A549 (cell line): ENCODE data around the gene WSCD2.

Experiments
- CEBPB ChIP-seq, 2 experiments: fragments of >200 bp in 1 of 2; sonication (Bioruptor Twin) in 1 of 2; formaldehyde crosslinking in 1 of 2; IDR thresholded peaks; 2 replicates each; pipeline ENCODE4 v1.6.1; 2012 to 2016
- CHD2 ChIP-seq: fragments of 150-350 bp; IDR thresholded peaks from 2 replicates; pipeline ENCODE4 v1.6.1; 2014; ENCODE audit warnings: low read length; ENCODE audit not compliant: partially characterized antibody
- HDAC2 ChIP-seq: fragments of 200-600 bp; sonication (generic); IDR thresholded peaks from 2 replicates; pipeline ENCODE4 v1.6.1; 2016
- POLR2A ChIP-seq: IDR thresholded peaks from 2 replicates; pipeline ENCODE4 v1.6.1; 2012; ENCODE audit warnings: mild to moderate bottlenecking, low read length
- RAD21 ChIP-seq, 2 experiments: fragments of >200 bp in 1 of 2; sonication (Bioruptor Twin) in 1 of 2; formaldehyde crosslinking in 1 of 2; IDR thresholded peaks in 1 of 2; conservative IDR thresholded peaks in 1 of 2; 2 replicates in 1 of 2; 3 replicates in 1 of 2; pipeline ENCODE4 v1.6.1; 2012 to 2018; ENCODE audit warnings: inconsistent platforms in 1 of 2
- RFX5 ChIP-seq: fragments of 450-650 bp; IDR thresholded peaks from 2 replicates; pipeline ENCODE4 v1.7.1; 2014; ENCODE audit warnings: antibody characterized with exemption, mild to moderate bottlenecking, moderate library complexity
- SMC3 ChIP-seq: fragments of >200 bp; sonication (Bioruptor Twin); formaldehyde crosslinking; IDR thresholded peaks from 3 replicates; pipeline ENCODE4 v1.6.1; 2018; ENCODE audit warnings: inconsistent platforms
- TF ChIP-seq, protein P1 (sequence below): fragments of 200-600 bp; sonication (generic); IDR thresholded peaks from 2 replicates; pipeline ENCODE4 v1.6.1; 2016; ENCODE audit warnings: antibody characterized with exemption, mild to moderate bottlenecking, moderate library complexity
- TF ChIP-seq, protein P2 (sequence below): fragments of 250-450 bp; sonication (Bioruptor Pico); IDR thresholded peaks from 2 replicates; pipeline ENCODE4 v1.5.0; 2021; ENCODE audit warnings: mild to moderate bottlenecking, moderate library complexity, borderline replicate concordance
- TF ChIP-seq, protein P3 (sequence below): fragments of >200 bp; sonication (Bioruptor Twin); formaldehyde crosslinking; IDR thresholded peaks from 3 replicates; pipeline ENCODE4 v1.5.1; 2016

DNA sequence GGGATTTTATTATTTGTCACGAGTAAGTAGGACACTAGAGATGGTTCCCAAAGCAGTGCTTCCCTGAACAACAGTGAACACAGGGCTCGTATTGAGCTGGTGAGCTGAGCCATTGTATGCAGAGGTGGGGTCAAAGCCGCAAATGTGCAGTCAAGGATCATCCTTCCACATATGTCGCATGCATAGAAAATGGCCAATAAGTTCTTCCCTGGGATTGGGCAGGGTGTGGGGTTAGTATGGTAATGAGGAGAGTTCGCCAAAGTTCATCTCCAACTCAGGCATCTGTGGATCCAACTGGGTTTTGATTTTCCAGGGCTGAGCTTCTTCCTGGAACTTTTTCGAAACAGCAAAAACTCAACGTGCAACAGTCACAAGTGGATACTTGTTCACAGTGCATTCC lies 123.4 kb downstream of the WSCD2 start:
- TF ChIP-seq POLR2A (no peak), SMC3 (no peak), CEBPB (IDR thresholded peaks at IDR 0.05) (no peak), CHD2 (no peak), RFX5 (no peak), HDAC2 (no peak), RAD21 (conservative IDR thresholded peaks at IDR 0.05 in 1 of 2, IDR thresholded peaks at IDR 0.05 in 1 of 2) (no peak)
- TF ChIP-seq, protein P1, sequence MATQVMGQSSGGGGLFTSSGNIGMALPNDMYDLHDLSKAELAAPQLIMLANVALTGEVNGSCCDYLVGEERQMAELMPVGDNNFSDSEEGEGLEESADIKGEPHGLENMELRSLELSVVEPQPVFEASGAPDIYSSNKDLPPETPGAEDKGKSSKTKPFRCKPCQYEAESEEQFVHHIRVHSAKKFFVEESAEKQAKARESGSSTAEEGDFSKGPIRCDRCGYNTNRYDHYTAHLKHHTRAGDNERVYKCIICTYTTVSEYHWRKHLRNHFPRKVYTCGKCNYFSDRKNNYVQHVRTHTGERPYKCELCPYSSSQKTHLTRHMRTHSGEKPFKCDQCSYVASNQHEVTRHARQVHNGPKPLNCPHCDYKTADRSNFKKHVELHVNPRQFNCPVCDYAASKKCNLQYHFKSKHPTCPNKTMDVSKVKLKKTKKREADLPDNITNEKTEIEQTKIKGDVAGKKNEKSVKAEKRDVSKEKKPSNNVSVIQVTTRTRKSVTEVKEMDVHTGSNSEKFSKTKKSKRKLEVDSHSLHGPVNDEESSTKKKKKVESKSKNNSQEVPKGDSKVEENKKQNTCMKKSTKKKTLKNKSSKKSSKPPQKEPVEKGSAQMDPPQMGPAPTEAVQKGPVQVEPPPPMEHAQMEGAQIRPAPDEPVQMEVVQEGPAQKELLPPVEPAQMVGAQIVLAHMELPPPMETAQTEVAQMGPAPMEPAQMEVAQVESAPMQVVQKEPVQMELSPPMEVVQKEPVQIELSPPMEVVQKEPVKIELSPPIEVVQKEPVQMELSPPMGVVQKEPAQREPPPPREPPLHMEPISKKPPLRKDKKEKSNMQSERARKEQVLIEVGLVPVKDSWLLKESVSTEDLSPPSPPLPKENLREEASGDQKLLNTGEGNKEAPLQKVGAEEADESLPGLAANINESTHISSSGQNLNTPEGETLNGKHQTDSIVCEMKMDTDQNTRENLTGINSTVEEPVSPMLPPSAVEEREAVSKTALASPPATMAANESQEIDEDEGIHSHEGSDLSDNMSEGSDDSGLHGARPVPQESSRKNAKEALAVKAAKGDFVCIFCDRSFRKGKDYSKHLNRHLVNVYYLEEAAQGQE = no peak
- TF ChIP-seq, protein P2, sequence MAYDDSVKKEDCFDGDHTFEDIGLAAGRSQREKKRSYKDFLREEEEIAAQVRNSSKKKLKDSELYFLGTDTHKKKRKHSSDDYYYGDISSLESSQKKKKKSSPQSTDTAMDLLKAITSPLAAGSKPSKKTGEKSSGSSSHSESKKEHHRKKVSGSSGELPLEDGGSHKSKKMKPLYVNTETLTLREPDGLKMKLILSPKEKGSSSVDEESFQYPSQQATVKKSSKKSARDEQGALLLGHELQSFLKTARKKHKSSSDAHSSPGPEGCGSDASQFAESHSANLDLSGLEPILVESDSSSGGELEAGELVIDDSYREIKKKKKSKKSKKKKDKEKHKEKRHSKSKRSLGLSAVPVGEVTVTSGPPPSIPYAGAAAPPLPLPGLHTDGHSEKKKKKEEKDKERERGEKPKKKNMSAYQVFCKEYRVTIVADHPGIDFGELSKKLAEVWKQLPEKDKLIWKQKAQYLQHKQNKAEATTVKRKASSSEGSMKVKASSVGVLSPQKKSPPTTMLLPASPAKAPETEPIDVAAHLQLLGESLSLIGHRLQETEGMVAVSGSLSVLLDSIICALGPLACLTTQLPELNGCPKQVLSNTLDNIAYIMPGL (CRISPR knock-in tag) = no peak
- TF ChIP-seq, protein P3, sequence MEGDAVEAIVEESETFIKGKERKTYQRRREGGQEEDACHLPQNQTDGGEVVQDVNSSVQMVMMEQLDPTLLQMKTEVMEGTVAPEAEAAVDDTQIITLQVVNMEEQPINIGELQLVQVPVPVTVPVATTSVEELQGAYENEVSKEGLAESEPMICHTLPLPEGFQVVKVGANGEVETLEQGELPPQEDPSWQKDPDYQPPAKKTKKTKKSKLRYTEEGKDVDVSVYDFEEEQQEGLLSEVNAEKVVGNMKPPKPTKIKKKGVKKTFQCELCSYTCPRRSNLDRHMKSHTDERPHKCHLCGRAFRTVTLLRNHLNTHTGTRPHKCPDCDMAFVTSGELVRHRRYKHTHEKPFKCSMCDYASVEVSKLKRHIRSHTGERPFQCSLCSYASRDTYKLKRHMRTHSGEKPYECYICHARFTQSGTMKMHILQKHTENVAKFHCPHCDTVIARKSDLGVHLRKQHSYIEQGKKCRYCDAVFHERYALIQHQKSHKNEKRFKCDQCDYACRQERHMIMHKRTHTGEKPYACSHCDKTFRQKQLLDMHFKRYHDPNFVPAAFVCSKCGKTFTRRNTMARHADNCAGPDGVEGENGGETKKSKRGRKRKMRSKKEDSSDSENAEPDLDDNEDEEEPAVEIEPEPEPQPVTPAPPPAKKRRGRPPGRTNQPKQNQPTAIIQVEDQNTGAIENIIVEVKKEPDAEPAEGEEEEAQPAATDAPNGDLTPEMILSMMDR = no peak
